Loucy (cell line): ENCODE data around the gene SST.

ENCODE experiments used
- H2AFZ ChIP-seq: fragments of 200-600 bp; sonication (generic); 2 replicates; pipeline ENCODE4 v1.6.0; 2016; ENCODE audit warnings: antibody characterized with exemption, mild to moderate bottlenecking, low read length, moderate library complexity
- H3F3A ChIP-seq: fragments of 200-600 bp; 2 replicates; pipeline ENCODE4 v1.6.0; 2016; ENCODE audit warnings: antibody characterized with exemption, low read depth, mild to moderate bottlenecking
- H3K27me3 ChIP-seq: fragments of 200-600 bp; sonication (generic); 2 replicates; pipeline ENCODE4 v1.6.1; 2014; ENCODE audit warnings: low read length, mild to moderate bottlenecking; ENCODE audit not compliant: insufficient read depth, poor library complexity, severe bottlenecking
- H3K36me3 ChIP-seq: fragments of 200-600 bp; sonication (generic); 2 replicates; pipeline ENCODE4 v1.6.1; 2016; ENCODE audit warnings: low read length; ENCODE audit not compliant: insufficient read depth
- H3K4me1 ChIP-seq: fragments of 200-600 bp; sonication (generic); 2 replicates; pipeline ENCODE4 v1.5.1; 2014; ENCODE audit warnings: low read length, mild to moderate bottlenecking; ENCODE audit not compliant: insufficient read depth, poor library complexity, severe bottlenecking
- H3K4me2 ChIP-seq: fragments of 200-600 bp; sonication (generic); 2 replicates; pipeline ENCODE4 v1.6.0; 2014; ENCODE audit warnings: antibody characterized with exemption, low read length, low read depth, mild to moderate bottlenecking; ENCODE audit not compliant: poor library complexity, severe bottlenecking
- H3K4me3 ChIP-seq: fragments of 200-600 bp; sonication (generic); 2 replicates; pipeline ENCODE4 v1.5.1; 2014; ENCODE audit warnings: low read length, mild to moderate bottlenecking, mixed read lengths; ENCODE audit not compliant: poor library complexity, severe bottlenecking
- H3K79me2 ChIP-seq: fragments of 200-600 bp; sonication (generic); 2 replicates; pipeline ENCODE4 v1.6.1; 2014; ENCODE audit warnings: low read length; ENCODE audit not compliant: insufficient read depth
- H3K9ac ChIP-seq: fragments of 200-600 bp; sonication (generic); 2 replicates; pipeline ENCODE4 v1.6.0; 2014; ENCODE audit warnings: mild to moderate bottlenecking, low read depth, low read length, moderate library complexity; ENCODE audit not compliant: poor library complexity, severe bottlenecking
- H3K9me2 ChIP-seq: fragments of 200-600 bp; sonication (generic); replicated peaks from 2 replicates; pipeline ENCODE4 v1.6.1; 2016; ENCODE audit warnings: low read depth, low read length, mixed read lengths
- H3K9me3 ChIP-seq: fragments of 200-600 bp; sonication (generic); 2 replicates; pipeline ENCODE4 v1.6.1; 2014; ENCODE audit warnings: mild to moderate bottlenecking, antibody characterized with exemption, low read length, low read depth; ENCODE audit not compliant: insufficient read depth
- H4K20me1 ChIP-seq: fragments of 200-600 bp; sonication (generic); 2 replicates; pipeline ENCODE4 v1.6.0; 2014; ENCODE audit warnings: antibody characterized with exemption, low read length, mild to moderate bottlenecking; ENCODE audit not compliant: insufficient read depth, poor library complexity, severe bottlenecking
- EZH2phosphoT487 ChIP-seq: fragments of 200-600 bp; IDR thresholded peaks from 2 replicates; pipeline ENCODE4 v1.6.1; 2018; ENCODE audit warnings: antibody characterized with exemption, mild to moderate bottlenecking, moderate library complexity, borderline replicate concordance
- TF ChIP-seq, protein P1 (sequence below): fragments of 200-600 bp; sonication (generic); conservative IDR thresholded peaks from 2 replicates; pipeline ENCODE4 v1.5.1; 2014; ENCODE audit warnings: mild to moderate bottlenecking, antibody characterized with exemption, low read length

The SST gene

DNA sequence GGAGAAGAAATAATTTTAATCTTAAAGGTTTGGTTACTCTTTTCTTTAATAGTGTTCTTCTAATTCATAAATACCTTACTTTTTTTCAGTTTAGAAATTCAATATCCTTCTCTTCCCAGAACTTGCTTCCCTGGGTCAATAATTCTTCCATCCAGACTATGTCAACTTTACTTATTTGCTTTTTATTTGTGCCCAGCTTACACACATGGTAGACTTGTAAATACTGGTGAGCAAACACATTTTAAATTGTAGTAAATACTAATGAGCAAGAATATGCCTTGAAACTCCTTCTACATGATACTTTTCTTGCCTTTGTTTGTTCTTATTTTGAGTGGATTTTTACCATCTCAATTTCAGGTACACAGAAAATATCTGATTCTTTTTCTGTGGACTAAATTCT is 33.7 kb downstream of the SST start:
- no peak overlapping the region for H3K4me3 ChIP-seq
- H3K9ac ChIP-seq, result no peak overlapping the region
- no peaks in the 10 kb centered on the region for H3K27me3 ChIP-seq
- H3K9me2 ChIP-seq, result no peaks in the 10 kb centered on the region
- H3K79me2 ChIP-seq, result no peaks in the 10 kb centered on the region
- no peak overlapping the region for H2AFZ ChIP-seq
- H3K4me2 ChIP-seq, result no peak overlapping the region
- H3K9me3 ChIP-seq, result no peaks in the 10 kb centered on the region
- TF ChIP-seq, protein P1, sequence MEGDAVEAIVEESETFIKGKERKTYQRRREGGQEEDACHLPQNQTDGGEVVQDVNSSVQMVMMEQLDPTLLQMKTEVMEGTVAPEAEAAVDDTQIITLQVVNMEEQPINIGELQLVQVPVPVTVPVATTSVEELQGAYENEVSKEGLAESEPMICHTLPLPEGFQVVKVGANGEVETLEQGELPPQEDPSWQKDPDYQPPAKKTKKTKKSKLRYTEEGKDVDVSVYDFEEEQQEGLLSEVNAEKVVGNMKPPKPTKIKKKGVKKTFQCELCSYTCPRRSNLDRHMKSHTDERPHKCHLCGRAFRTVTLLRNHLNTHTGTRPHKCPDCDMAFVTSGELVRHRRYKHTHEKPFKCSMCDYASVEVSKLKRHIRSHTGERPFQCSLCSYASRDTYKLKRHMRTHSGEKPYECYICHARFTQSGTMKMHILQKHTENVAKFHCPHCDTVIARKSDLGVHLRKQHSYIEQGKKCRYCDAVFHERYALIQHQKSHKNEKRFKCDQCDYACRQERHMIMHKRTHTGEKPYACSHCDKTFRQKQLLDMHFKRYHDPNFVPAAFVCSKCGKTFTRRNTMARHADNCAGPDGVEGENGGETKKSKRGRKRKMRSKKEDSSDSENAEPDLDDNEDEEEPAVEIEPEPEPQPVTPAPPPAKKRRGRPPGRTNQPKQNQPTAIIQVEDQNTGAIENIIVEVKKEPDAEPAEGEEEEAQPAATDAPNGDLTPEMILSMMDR, result no peak
- no peaks in the 10 kb centered on the region for H3K4me1 ChIP-seq
- no peaks in the 10 kb centered on the region for H4K20me1 ChIP-seq
- H3K36me3 ChIP-seq, result no peaks in the 10 kb centered on the region
- H3F3A ChIP-seq, result no peaks in the 10 kb centered on the region

DNA sequence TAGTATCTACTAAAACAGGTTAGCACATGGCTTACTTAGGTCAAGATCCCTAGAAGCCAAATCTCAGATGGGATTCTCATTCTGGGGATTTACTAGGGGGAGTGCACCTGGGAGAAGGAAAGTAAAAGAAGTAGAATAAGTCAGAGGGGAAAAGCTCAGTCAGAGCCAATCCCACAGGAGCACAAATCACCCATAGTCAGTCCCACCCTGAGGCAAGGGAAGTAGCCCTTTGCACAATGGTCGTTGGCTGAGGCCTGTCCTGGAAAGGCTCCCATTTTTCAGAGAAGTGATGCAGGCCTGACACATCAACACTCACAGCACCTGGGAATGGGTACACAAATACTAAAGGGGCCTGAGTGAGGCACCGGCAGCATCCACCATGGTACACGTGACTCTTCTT is 39.8 kb downstream of the SST start:
- no peaks in the 10 kb centered on the region for H3K4me1 ChIP-seq
- H3K36me3 ChIP-seq, result no peaks in the 10 kb centered on the region
- H3K9me3 ChIP-seq, result no peaks in the 10 kb centered on the region
- no peak overlapping the region for H3K4me2 ChIP-seq
- H3K27me3 ChIP-seq, result no peaks in the 10 kb centered on the region
- H3K4me3 ChIP-seq, result no peak overlapping the region
- H3F3A ChIP-seq, result no peaks in the 10 kb centered on the region
- TF ChIP-seq, protein P1, result no peak
- no peak for TF ChIP-seq EZH2phosphoT487
- no peaks in the 10 kb centered on the region for H4K20me1 ChIP-seq
- no peaks in the 10 kb centered on the region for H3K79me2 ChIP-seq
- H2AFZ ChIP-seq, result no peak overlapping the region
- H3K9ac ChIP-seq, result no peak overlapping the region
- no peaks in the 10 kb centered on the region for H3K9me2 ChIP-seq

DNA sequence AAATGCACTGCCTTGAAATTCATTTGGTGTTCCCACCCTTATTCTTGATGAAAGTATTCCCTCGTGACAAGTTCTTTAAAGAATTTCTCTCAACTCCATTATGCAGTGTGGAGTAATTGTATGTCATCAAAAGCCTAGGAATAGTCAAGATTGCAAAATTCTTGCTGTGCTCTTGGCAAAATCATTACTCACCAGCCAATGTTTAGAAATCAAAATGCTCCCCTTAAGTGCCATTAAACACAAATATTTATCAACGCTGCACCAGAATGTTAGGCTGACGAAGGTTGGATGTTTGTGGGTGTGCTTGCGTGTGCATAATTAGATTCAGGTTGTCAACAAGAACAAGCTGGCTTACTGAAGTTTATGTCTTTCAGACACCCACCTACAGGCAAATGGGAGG is 40.5 kb downstream of the SST start:
- TF ChIP-seq, protein P1, result no peak
- no peak for TF ChIP-seq EZH2phosphoT487
- H4K20me1 ChIP-seq, result no peaks in the 10 kb centered on the region

More for the DNA sequence above, 40.5 kb downstream of the SST start:
- H3F3A ChIP-seq, result no peaks in the 10 kb centered on the region
- H3K4me2 ChIP-seq, result no peak overlapping the region
- H3K9ac ChIP-seq, result no peak overlapping the region
- H3K9me2 ChIP-seq, result no peaks in the 10 kb centered on the region
- H3K4me1 ChIP-seq, result no peaks in the 10 kb centered on the region
- no peaks in the 10 kb centered on the region for H3K27me3 ChIP-seq
- no peaks in the 10 kb centered on the region for H3K36me3 ChIP-seq
- H3K9me3 ChIP-seq, result no peaks in the 10 kb centered on the region
- H3K4me3 ChIP-seq, result no peak overlapping the region
- no peaks in the 10 kb centered on the region for H3K79me2 ChIP-seq
- no peak overlapping the region for H2AFZ ChIP-seq
